GM18498 (cell line): Measurements from ENCODE around the gene MGST1.
A peak's percentile ranks its signal among the peaks of the same experiment; 100 is the strongest.

ENCODE experiments used
- ATAC-seq: cut with Tn5 transposase; IDR thresholded peaks from one replicate; pipeline ENCODE4 v1.9.1; 2021; ENCODE audit warnings: mild to moderate bottlenecking, moderate library complexity; ENCODE audit not compliant: unreplicated experiment

Gene MGST1

GRCh38 chr12:16347391-16348298 lies at the start of gene MGST1:
Gene MGST1, plus strand, starts transcription at chr12:16347645. Its CDS starts 6,608 bp downstream, at chr12:16354253.
- ATAC-seq = peak; percentile 79

GRCh38 chr12:16299403-16299802 lies 48.0 kb upstream of the MGST1 start:
- no peak for ATAC-seq

GRCh38 chr12:16300122-16300521 lies 47.3 kb upstream of the MGST1 start:
- ATAC-seq = no peak

GRCh38 chr12:16300736-16301135 lies 46.7 kb upstream of the MGST1 start:
- ATAC-seq = no peak

GRCh38 chr12:16303939-16304338 lies 43.5 kb upstream of the MGST1 start:
- ATAC-seq = no peak

GRCh38 chr12:16307856-16308475 lies 39.5 kb upstream of the MGST1 start:
- ATAC-seq = no peak

- no peak for ATAC-seq
Measured at GRCh38 chr12:16310934-16311333, 36.5 kb upstream of the MGST1 start.

GRCh38 chr12:16323010-16323409 lies 24.4 kb upstream of the MGST1 start:
- ATAC-seq = no peak

GRCh38 chr12:16323638-16324037 lies 23.8 kb upstream of the MGST1 start:
- no peak for ATAC-seq

- no peak for ATAC-seq
Measured at GRCh38 chr12:16324272-16324671, 23.2 kb upstream of the MGST1 start.

GRCh38 chr12:16324772-16325171 lies 22.7 kb upstream of the MGST1 start:
- no peak for ATAC-seq

- ATAC-seq = no peak
Measured at GRCh38 chr12:16325426-16325825, 22.0 kb upstream of the MGST1 start.

- ATAC-seq = no peak
Measured at GRCh38 chr12:16327963-16328362, 19.5 kb upstream of the MGST1 start.

- ATAC-seq = no peak
Measured at GRCh38 chr12:16329594-16329993, 17.9 kb upstream of the MGST1 start.

- ATAC-seq = no peak
Measured at GRCh38 chr12:16330560-16330959, 16.9 kb upstream of the MGST1 start.

- ATAC-seq = no peak
Measured at GRCh38 chr12:16331998-16332397, 15.4 kb upstream of the MGST1 start.

GRCh38 chr12:16335838-16336237 lies 11.6 kb upstream of the MGST1 start:
- ATAC-seq = no peak

GRCh38 chr12:16344269-16344668 lies 3.2 kb upstream of the MGST1 start:
- ATAC-seq = no peak

- no peak for ATAC-seq
Measured at GRCh38 chr12:16345105-16345504, 2.3 kb upstream of the MGST1 start.

GRCh38 chr12:16346958-16347357 lies 487 bp upstream of the MGST1 start:
- no peak for ATAC-seq

GRCh38 chr12:16348435-16349130 lies 1.1 kb downstream of the MGST1 start:
- peak; percentile 53 for ATAC-seq

- ATAC-seq = peak; percentile 31
Measured at GRCh38 chr12:16349131-16349460, 1.7 kb downstream of the MGST1 start.
